Measurements from ENCODE around the gene POTEC.
"Not testable (repeated sequence)": the region's sequence is repeated elsewhere in the genome, so short reads cannot be mapped to it uniquely, and the experiment has no call there.

- not testable (repeated sequence) for TF ChIP-seq CTCF (IDR thresholded peaks at IDR 0.05; ENCODE audit: extremely low read depth in 1 of 2, insufficient read depth in 1 of 2, low read depth in 1 of 2, low read length in 2 of 2); POLR2A (IDR thresholded peaks at IDR 0.05; ENCODE audit: low read depth, low read length); FOS (IDR thresholded peaks at IDR 0.05; ENCODE audit: borderline replicate concordance, insufficient read depth, low read length); EZH2 (IDR thresholded peaks at IDR 0.05; ENCODE audit: borderline replicate concordance, low read depth, low read length, severe bottlenecking); POLR2AphosphoS5 (IDR thresholded peaks at IDR 0.05; ENCODE audit: insufficient read depth, low read depth, low read length); GATA2 (IDR thresholded peaks at IDR 0.05; ENCODE audit: insufficient read depth, insufficient read length, low read depth, low read length); MYC (IDR thresholded peaks at IDR 0.05; ENCODE audit: low read depth, low read length); MAX (IDR thresholded peaks at IDR 0.05; ENCODE audit: insufficient read depth, insufficient read length); JUN (IDR thresholded peaks at IDR 0.05; ENCODE audit: borderline replicate concordance, insufficient read depth, insufficient read length, low read depth)
Measured at GRCh38 chr18:14470046-14470445, 73.4 kb downstream of the POTEC start.
